ENCODE results near the gene KCND3.

The KCND3 gene

GRCh38 chr1:111725192-111725591 is 264.3 kb downstream of the KCND3 start:
- no peak for DNase-seq (ENCODE audit: low read depth)

- DNase-seq (ENCODE audit: low read depth), result no peak
These were observed 265.6 kb downstream of the KCND3 start for GRCh38 chr1:111723871-111724270.

- DNase-seq (ENCODE audit: low read depth), result no peak
These were observed 266.2 kb downstream of the KCND3 start for GRCh38 chr1:111723091-111723806.

GRCh38 chr1:111720977-111721786 is 268.3 kb downstream of the KCND3 start:
- no peak for DNase-seq (ENCODE audit: low read depth)
